GM23338 (cell line): ENCODE measurements around the gene CCDC138. TPM values are rescaled to one million over a fixed set of nuclear protein-coding genes. Genes with fewer than 3 reads are reported as not detected.

ENCODE experiments used
- ATAC-seq: fragments of 200-7000 bp; cut with Tn5 transposase; 3 replicates; pipeline ENCODE4 v1.9.1; 2020
- DNase-seq: peaks from one replicate; pipeline ENCODE4 v3.0.0-alpha.2; 2015; ENCODE audit warnings: low spot score
- H2AFZ ChIP-seq: fragments of 200-600 bp; sonication (generic); 2 replicates; pipeline ENCODE4 v1.8.0; 2016; ENCODE audit warnings: antibody characterized with exemption, mild to moderate bottlenecking, moderate library complexity
- H3F3A ChIP-seq: fragments of 200-600 bp; sonication (generic); replicated peaks from 2 replicates; pipeline ENCODE4 v1.8.0; 2017; ENCODE audit warnings: antibody characterized with exemption, mixed run types, low read depth
- H3K27ac ChIP-seq: fragments of 200-600 bp; sonication (generic); 2 replicates; pipeline ENCODE4 v1.6.1; 2016; ENCODE audit warnings: low read depth
- H3K27me3 ChIP-seq: fragments of 200-600 bp; sonication (generic); 2 replicates; pipeline ENCODE4 v1.8.0; 2016; ENCODE audit warnings: mild to moderate bottlenecking, mixed run types, moderate library complexity; ENCODE audit not compliant: insufficient read depth
- H3K36me3 ChIP-seq: fragments of 200-600 bp; sonication (generic); 2 replicates; pipeline ENCODE4 v1.8.0; 2016; ENCODE audit warnings: mild to moderate bottlenecking; ENCODE audit not compliant: insufficient read depth
- H3K4me1 ChIP-seq: fragments of 200-600 bp; sonication (generic); 2 replicates; pipeline ENCODE4 v1.8.0; 2016; ENCODE audit warnings: mild to moderate bottlenecking, moderate library complexity; ENCODE audit not compliant: insufficient read depth
- H3K4me2 ChIP-seq: fragments of 200-600 bp; sonication (generic); 2 replicates; pipeline ENCODE4 v1.7.1; 2017; ENCODE audit warnings: mixed run types
- H3K4me3 ChIP-seq: fragments of 200-600 bp; sonication (generic); 2 replicates; pipeline ENCODE4 v1.6.1; 2016; ENCODE audit warnings: mixed run types
- H3K79me2 ChIP-seq: fragments of 200-600 bp; sonication (generic); replicated peaks from 2 replicates; pipeline ENCODE4 v1.8.0; 2017; ENCODE audit warnings: mild to moderate bottlenecking; ENCODE audit not compliant: insufficient read depth
- H3K9me2 ChIP-seq: fragments of 200-600 bp; sonication (generic); 2 replicates; pipeline ENCODE4 v1.8.0; 2017; ENCODE audit not compliant: insufficient read depth
- H4K20me1 ChIP-seq: fragments of 200-600 bp; sonication (generic); replicated peaks from 2 replicates; pipeline ENCODE4 v1.8.0; 2017; ENCODE audit warnings: mild to moderate bottlenecking; ENCODE audit not compliant: insufficient read depth
- H3K27ac Mint-ChIP-seq: 2 replicates; pipeline ENCODE4 v1.8.0; 2020; ENCODE audit warnings: inconsistent platforms, mild to moderate bottlenecking, moderate library complexity, mixed read lengths
- H3K27me3 Mint-ChIP-seq: 3 replicates; pipeline ENCODE4 v1.8.0; 2022; ENCODE audit warnings: low read depth, mild to moderate bottlenecking, moderate library complexity, mixed read lengths, inconsistent platforms; ENCODE audit not compliant: insufficient read depth, poor library complexity
- H3K36me3 Mint-ChIP-seq: 3 replicates; pipeline ENCODE4 v1.8.0; 2021; ENCODE audit warnings: low read depth, mild to moderate bottlenecking, inconsistent platforms, moderate library complexity, mixed read lengths
- H3K4me1 Mint-ChIP-seq: 3 replicates; pipeline ENCODE4 v1.8.0; 2020; ENCODE audit warnings: mild to moderate bottlenecking, inconsistent platforms, mixed read lengths
- H3K4me3 Mint-ChIP-seq: 3 replicates; pipeline ENCODE4 v1.8.0; 2021; ENCODE audit warnings: moderate library complexity, mild to moderate bottlenecking, inconsistent platforms, mixed read lengths
- H3K9me3 Mint-ChIP-seq: 3 replicates; pipeline ENCODE4 v1.8.0; 2020; ENCODE audit warnings: moderate library complexity, mild to moderate bottlenecking, inconsistent platforms, mixed read lengths
- CREB1 ChIP-seq: fragments of 250-450 bp; sonication (Bioruptor Pico); IDR thresholded peaks from 2 replicates; pipeline ENCODE4 v1.5.0; 2020; ENCODE audit warnings: low read depth, mild to moderate bottlenecking, moderate library complexity
- CTCF ChIP-seq, 2 experiments: fragments of 200-600 bp in 1 of 2; sonication (generic) in 1 of 2; conservative IDR thresholded peaks; 2 replicates each; pipeline versions ENCODE4 v1.5.1 to v1.6.1; 2016 to 2017; ENCODE audit warnings: antibody characterized with exemption in 2 of 2, low read depth in 2 of 2, mild to moderate bottlenecking in 2 of 2, moderate library complexity in 1 of 2
- EZH2 ChIP-seq: fragments of 200-600 bp; sonication (generic); IDR thresholded peaks from one replicate; pipeline ENCODE4 v1.8.0; 2017; ENCODE audit warnings: antibody characterized with exemption, mild to moderate bottlenecking, low read depth; ENCODE audit not compliant: unreplicated experiment
- EZH2phosphoT487 ChIP-seq: fragments of 200-600 bp; sonication (generic); IDR thresholded peaks from one replicate; pipeline ENCODE4 v1.8.1; 2018; ENCODE audit warnings: antibody characterized with exemption; ENCODE audit not compliant: unreplicated experiment
- JUNB ChIP-seq: IDR thresholded peaks from one replicate; pipeline ENCODE4 v1.6.1; 2016; ENCODE audit warnings: antibody characterized with exemption; ENCODE audit not compliant: unreplicated experiment
- NANOG ChIP-seq: IDR thresholded peaks from 2 replicates; pipeline ENCODE4 v1.6.1; 2016; ENCODE audit warnings: antibody characterized with exemption, borderline replicate concordance
- POLR2AphosphoS5 ChIP-seq: IDR thresholded peaks from 2 replicates; pipeline ENCODE4 v1.6.1; 2016; ENCODE audit warnings: antibody characterized with exemption, low read depth
- REST ChIP-seq: IDR thresholded peaks from one replicate; pipeline ENCODE4 v1.6.1; 2018; ENCODE audit warnings: antibody characterized with exemption; ENCODE audit not compliant: unreplicated experiment
- STAT1 ChIP-seq: IDR thresholded peaks from one replicate; pipeline ENCODE4 v1.6.1; 2016; ENCODE audit warnings: antibody characterized with exemption; ENCODE audit not compliant: unreplicated experiment
- ZNF114 ChIP-seq: fragments of 250-450 bp; sonication (Bioruptor Pico); IDR thresholded peaks from 2 replicates; pipeline ENCODE4 v1.5.0; 2020; ENCODE audit warnings: mild to moderate bottlenecking, moderate library complexity
- ZNF331 ChIP-seq: fragments of 250-450 bp; sonication (Bioruptor Pico); IDR thresholded peaks from 2 replicates; pipeline ENCODE4 v1.5.0; 2020; ENCODE audit warnings: low read depth, mild to moderate bottlenecking, moderate library complexity
- ZNF462 ChIP-seq: fragments of 250-450 bp; sonication (Bioruptor Pico); IDR thresholded peaks from 2 replicates; pipeline ENCODE4 v1.5.0; 2020; ENCODE audit warnings: mild to moderate bottlenecking, moderate library complexity
- polyA plus RNA-seq: library from polyadenylated mRNA; unstranded; fragments of >200 nt; fragmentation: Nextera tagmentation; extraction: Ambion mirVana; gene quantifications from 2 replicates; pipeline ENCODE4 v1.2.1, GENCODE V29; 2016
- total RNA-seq: library from RNA; depleted of rRNA; stranded (reverse); fragments of >200 nt; shearing (Covaris generic); gene quantifications from 2 replicates; pipeline ENCODE4 v1.2.3, GENCODE V29; 2014

The CCDC138 gene
- total and polyA plus RNA-seq, 2 experiments from 2014 or later: 30.8 to 31.6 TPM

GRCh38 chr2:108833219-108833618 lies 46.6 kb downstream of the CCDC138 start:
- H3K4me3 ChIP-seq: no peak overlapping the region
- peaks cover 12% of the 10 kb centered on the region for H3K4me1 ChIP-seq
- no peaks in the 10 kb centered on the region; the same call in 1 of the 2 replicates for H3K36me3 ChIP-seq
- no peaks in the 10 kb centered on the region for H4K20me1 ChIP-seq
- ATAC-seq (no peak), DNase-seq (peak; percentile 13)
- no peak overlapping the region for H3K27ac Mint-ChIP-seq
- H3K9me2 ChIP-seq: no peaks in the 10 kb centered on the region
- H3K4me2 ChIP-seq: no peak overlapping the region; the same call in 1 of the 2 replicates
- no peak overlapping the region for H3K4me3 Mint-ChIP-seq
- H3K27me3 ChIP-seq: no peaks in the 10 kb centered on the region
- TF ChIP-seq POLR2AphosphoS5 (no peak), JUNB (no peak), EZH2phosphoT487 (no peak), CTCF (conservative IDR thresholded peaks at IDR 0.05; ENCODE audit: low read depth in 2 of 2) (no peak), ZNF114 (CRISPR knock-in tag) (no peak), STAT1 (no peak), EZH2 (no peak), CREB1 (no peak), NANOG (no peak), ZNF331 (CRISPR knock-in tag) (no peak), REST (no peak), ZNF462 (CRISPR knock-in tag) (no peak)
- H3K27ac ChIP-seq: peak overlapping the region; percentile 14; the same call in 1 of the 2 replicates
- H3K79me2 ChIP-seq: no peaks in the 10 kb centered on the region
- peaks cover 3% of the 10 kb centered on the region for H3K27me3 Mint-ChIP-seq
- H3K36me3 Mint-ChIP-seq: peaks cover 34% of the 10 kb centered on the region
- H3K9me3 Mint-ChIP-seq: peaks cover 11% of the 10 kb centered on the region; the same call in 1 of the 3 replicates
- no peaks in the 10 kb centered on the region for H3F3A ChIP-seq
- H3K4me1 Mint-ChIP-seq: peaks cover 8% of the 10 kb centered on the region
- H2AFZ ChIP-seq: no peak overlapping the region
